Measurements from ENCODE around the gene AFP. TPM values are rescaled to one million over a fixed set of nuclear protein-coding genes. Genes with fewer than 3 reads are reported as not detected.

AFP gene
- total and polyA plus RNA-seq, 11 donors: not detected

DNA sequence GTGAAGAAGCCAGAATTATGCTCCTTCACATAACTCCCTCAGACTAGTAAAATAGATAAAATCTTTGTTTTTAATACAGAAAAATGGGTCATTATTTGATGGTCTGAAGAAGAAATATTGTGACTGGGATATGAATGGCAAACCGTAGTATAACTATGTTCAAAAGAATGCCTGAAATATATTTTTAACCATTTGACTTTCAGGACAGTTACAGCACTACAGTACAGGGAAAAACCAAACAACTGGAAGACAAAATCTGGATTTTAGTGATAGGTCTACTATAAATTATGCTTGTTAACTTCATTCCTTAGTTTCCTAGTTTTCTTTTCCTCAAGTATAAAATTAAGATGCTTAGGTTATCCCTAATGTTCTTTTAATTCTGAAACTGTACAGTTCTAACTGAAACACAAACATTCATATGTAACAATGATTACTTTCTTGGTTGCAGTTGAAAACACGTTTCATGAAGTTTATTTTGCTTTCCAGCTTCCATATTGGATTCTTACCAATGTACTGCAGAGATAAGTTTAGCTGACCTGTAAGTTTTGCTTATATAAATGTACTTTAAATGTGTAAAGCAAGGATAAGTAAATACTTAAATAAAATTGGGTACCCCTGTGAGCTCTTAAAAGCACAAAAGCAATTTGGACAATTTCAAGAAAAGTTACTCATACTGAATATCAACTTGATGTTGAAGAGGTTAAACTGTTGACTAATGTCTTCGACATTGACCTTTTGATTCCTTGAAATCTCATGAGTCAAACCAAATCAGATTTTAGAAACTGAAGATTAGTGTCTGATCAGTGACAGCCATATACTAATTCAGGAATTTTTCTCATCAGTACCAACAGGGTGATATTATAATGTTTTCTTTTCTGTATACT, 895 bp downstream of the AFP start:
- Histone ChIP-seq H3K27ac (no peak overlapping the region), H3K27me3 (peaks cover 0 to 4% (median 0%) of the 10 kb centered on the region in 9 donors), H3K9me3 (no peaks in the 10 kb centered on the region), H3K4me3 (no peak overlapping the region), H3K4me1 (no peaks in the 10 kb centered on the region), H3K36me3 (no peaks in the 10 kb centered on the region)
- TF ChIP-seq, protein P1, sequence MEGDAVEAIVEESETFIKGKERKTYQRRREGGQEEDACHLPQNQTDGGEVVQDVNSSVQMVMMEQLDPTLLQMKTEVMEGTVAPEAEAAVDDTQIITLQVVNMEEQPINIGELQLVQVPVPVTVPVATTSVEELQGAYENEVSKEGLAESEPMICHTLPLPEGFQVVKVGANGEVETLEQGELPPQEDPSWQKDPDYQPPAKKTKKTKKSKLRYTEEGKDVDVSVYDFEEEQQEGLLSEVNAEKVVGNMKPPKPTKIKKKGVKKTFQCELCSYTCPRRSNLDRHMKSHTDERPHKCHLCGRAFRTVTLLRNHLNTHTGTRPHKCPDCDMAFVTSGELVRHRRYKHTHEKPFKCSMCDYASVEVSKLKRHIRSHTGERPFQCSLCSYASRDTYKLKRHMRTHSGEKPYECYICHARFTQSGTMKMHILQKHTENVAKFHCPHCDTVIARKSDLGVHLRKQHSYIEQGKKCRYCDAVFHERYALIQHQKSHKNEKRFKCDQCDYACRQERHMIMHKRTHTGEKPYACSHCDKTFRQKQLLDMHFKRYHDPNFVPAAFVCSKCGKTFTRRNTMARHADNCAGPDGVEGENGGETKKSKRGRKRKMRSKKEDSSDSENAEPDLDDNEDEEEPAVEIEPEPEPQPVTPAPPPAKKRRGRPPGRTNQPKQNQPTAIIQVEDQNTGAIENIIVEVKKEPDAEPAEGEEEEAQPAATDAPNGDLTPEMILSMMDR (IDR thresholded peaks at IDR 0.05): no peak
- no peak for TF ChIP-seq POLR2A (IDR thresholded peaks at IDR 0.05)
- WGBS, 4 donors: 64 to 73% (median 69%) methylated on average over 3 of the region's 3 CpGs
- DNase-seq (no peak), ATAC-seq (no peak)
- intact Hi-C loops (cut with DNase I): no loop called here

DNA sequence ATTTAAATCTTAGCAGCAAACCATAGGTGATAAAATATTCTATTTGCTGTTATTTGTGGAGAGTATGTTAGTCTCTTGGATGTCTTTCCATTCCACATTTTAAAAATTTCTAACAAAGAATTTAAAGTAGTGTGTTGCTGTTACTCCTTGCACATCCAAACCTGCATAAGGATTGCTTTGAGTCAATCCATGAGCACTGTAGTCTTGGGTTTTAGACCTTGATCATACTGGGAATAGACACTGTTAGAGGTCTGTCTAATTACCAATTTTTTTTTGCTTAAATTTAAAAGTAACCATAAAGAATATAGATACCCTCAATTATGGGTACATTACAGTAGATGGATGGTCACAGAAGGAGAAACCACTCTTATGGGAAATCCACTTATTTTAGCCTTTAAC, 1.5 kb downstream of the AFP start:
- Histone ChIP-seq H3K9me3 (no peaks in the 10 kb centered on the region), H3K36me3 (no peaks in the 10 kb centered on the region), H3K27ac (no peak overlapping the region), H3K4me3 (no peak overlapping the region), H3K27me3 (peaks cover 0 to 4% (median 0%) of the 10 kb centered on the region in 9 donors), H3K4me1 (no peaks in the 10 kb centered on the region)
- ATAC-seq: no peak
- intact Hi-C loops (cut with DNase I): no loop called here
- no peak for DNase-seq
- no peak for TF ChIP-seq POLR2A (IDR thresholded peaks at IDR 0.05)
- TF ChIP-seq, protein P1 (IDR thresholded peaks at IDR 0.05): no peak

DNA sequence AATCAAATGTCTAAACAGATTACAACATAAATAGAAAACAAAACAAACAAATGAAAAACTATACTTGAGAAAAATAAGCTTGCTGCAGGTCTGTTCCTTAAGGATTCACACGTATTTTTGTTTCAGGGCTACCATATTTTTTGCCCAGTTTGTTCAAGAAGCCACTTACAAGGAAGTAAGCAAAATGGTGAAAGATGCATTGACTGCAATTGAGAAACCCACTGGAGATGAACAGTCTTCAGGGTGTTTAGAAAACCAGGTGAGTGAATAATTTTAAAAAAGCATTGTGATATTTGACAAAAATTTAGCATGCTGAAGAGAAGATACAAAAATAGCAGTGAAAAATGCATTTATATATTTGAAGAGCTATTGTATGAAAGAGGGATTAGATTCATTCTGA, 2.0 kb downstream of the AFP start:
- Histone ChIP-seq H3K4me1 (no peaks in the 10 kb centered on the region), H3K27ac (no peak overlapping the region), H3K4me3 (no peak overlapping the region), H3K27me3 (peaks cover 0 to 4% (median 0%) of the 10 kb centered on the region in 9 donors), H3K36me3 (no peaks in the 10 kb centered on the region), H3K9me3 (no peaks in the 10 kb centered on the region)
- TF ChIP-seq, protein P1 (IDR thresholded peaks at IDR 0.05): no peak
- TF ChIP-seq POLR2A (IDR thresholded peaks at IDR 0.05): no peak
- intact Hi-C loops (cut with DNase I): no loop called here
- ATAC-seq: no peak
- 64 to 80% (median 70%) methylated on average over 1 of the region's 1 CpG for WGBS, 4 donors
- no peak for DNase-seq

DNA sequence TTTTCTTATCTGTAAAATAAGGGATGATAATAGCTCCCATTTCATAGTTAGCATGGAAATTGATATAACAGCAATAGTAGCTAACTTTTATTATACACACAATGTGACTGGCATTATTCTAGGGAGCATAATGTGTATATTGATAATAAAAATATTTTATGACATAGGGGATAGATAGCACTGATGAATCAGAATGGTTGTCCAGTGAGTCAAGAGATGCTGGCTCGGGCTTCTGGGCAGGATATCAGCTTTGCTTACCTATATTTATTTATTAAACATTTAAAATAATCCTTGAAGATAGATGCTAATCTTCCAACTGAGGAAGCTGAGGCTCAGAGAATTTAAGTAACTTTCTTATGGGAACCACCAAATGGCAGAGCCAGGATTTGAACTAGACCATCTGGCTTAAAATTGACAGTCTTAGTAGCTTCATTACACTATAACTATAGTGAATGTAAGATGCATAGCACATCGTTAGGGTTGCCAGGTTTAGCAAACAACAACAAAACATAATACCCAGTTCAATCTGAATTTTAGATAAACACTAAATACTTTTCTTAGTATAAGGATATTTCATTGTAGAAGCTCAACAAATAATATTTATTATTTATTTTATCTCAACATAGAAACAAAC, 2.7 kb downstream of the AFP start:
- intact Hi-C loops (cut with DNase I): no loop called here
- 59 to 71% (median 65%) methylated on average over 2 of the region's 2 CpGs for WGBS, 4 donors
- no peaks in the 10 kb centered on the region for H3K4me1 ChIP-seq
- no peak for TF ChIP-seq POLR2A (IDR thresholded peaks at IDR 0.05)
- TF ChIP-seq, protein P1 (IDR thresholded peaks at IDR 0.05): no peak
- no peaks in the 10 kb centered on the region for H3K36me3 ChIP-seq
- no peaks in the 10 kb centered on the region for H3K9me3 ChIP-seq
- H3K27ac ChIP-seq: no peak overlapping the region
- H3K27me3 ChIP-seq: peaks cover 0 to 4% (median 0%) of the 10 kb centered on the region in 9 donors
- ATAC-seq: no peak
- no peak overlapping the region for H3K4me3 ChIP-seq
- DNase-seq: no peak
